GM19240 (cell line): Measurements from ENCODE around the gene FCN3.
A peak's percentile ranks its signal among the peaks of the same experiment; 100 is the strongest.

Experiments
- DNase-seq: peaks from one replicate; pipeline ENCODE4 v3.0.0; 2011; ENCODE audit warnings: low spot score; ENCODE audit not compliant: insufficient read length

Gene FCN3

DNA sequence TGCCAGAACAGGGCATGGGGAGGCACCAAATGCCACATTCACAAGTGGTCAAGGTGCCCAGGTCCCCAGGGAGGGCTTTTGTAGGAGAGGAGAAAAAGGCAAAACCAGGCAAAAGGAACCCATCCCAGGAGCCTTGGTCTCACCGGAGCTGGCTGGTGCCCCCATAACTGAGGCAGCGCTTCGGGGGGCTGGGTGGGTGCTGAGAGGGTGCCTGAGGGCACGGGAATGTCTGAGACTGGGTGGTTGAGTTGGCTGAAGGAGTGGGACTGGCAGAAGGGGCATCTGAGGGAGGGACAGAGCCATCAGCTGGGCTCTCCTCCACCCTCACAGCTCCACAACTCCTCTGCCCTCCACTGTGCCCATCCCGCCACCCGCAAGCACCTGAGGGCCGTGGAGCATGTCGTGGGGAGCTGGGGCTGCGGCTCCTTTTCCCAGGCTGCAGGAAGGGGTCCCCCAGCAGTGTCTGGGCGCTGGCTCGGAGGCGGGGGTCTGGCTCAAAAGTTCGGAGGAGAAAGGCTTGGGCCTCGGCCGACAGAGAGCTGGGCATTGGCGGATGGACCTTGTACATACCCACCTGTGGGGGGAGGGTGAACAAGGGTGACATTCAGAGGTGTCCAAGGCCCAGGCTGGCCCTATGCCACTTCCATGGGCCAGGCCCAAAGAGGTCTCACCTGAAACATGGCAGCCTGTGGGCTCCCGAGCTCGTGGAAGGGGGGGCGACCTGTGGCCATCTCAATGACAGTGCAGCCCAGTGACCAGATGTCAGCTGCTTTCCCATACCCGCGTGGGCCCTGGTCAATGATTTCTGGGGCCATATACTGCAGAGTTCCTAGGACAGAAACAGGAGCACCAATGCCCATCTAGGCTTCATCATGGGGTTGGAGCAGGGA is 16.3 kb downstream of the FCN3 start:
- DNase-seq = no peak

DNA sequence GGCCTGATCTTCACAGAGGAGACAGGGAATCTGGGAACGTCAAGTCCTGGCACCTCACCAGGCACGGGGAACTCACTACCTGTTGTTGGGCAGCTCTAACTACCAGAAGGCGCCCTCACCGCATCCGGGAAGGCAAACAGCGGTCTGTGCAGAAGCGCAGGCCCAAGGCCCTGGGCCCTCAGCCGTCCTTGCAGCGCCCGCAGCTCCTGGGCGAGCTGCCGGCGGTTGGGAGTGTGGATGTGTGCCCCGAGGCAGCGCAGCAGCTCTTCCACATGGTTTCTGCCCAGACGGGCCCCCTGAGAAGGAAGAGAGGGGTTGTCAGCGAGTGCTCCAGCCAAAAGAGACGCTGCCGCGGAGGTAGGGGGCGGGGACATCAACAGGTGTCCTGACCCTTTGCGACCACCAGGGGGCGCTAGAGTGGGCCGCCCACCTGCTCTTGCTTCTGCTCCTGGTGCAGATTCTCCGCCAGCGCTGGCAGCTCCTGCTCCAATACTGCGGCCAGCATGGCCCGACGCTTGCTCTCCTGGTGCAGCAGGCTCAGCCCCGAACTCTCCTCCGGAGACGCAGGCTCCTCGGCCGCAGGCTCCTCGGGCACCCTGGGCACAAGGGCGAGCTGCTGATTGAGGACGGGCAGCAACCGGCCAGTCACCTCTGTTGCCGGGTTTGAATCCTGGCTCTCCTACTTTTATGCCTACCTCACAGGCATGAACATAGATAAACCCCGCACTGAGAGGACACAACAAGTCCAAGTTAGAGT is 17.2 kb downstream of the FCN3 start:
- peak; percentile 97 for DNase-seq

DNA sequence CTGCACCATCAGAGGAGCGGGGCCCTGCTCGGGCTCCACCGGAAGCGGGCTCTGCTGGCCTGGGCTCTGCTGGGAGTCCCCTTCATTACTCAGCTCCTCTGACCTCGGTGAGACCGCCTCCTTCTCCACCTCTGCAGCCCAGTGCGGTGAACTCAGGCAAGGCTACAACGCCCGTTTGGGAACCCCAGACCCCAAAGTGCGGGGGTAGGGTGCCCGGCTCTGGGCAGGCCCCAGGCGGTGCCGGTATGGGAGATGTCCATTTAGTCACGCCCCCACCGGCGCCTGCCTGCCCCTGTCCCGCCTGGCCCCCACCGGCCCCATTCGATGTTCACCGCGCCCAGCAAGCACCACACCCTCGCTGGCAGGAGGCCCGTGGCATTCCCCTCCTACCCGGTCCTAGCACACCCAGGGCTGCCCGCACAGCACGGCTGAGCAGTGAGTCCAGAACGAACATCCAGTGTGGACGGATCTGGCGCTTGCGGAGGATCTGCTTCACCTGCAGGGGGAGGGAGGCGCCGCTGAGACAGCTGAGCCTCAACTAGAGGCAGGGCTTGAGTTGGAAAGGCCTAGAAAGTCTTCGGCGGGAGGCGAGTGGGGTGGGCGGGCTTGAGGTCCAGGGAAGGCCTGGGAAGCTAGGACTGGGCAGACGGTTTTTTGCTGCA is 17.9 kb downstream of the FCN3 start:
- DNase-seq = no peak

DNA sequence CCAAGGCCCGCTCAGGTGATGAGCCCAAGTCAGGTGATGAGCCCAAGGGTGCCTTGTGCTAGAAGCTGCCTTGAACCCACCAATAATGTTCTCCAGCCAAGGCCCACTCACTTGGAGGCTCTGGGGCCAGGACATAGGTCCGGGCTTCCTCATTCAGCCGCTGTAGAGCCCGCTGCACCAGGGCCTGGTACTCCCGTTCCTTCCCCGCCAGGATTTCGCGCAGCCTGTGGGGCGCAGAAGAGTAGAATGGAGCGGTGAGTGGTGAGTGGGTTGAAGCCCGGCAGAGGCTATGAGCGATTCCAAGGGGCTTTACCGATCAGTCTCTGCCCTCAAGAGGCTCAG is 18.4 kb downstream of the FCN3 start:
- DNase-seq = no peak

DNA sequence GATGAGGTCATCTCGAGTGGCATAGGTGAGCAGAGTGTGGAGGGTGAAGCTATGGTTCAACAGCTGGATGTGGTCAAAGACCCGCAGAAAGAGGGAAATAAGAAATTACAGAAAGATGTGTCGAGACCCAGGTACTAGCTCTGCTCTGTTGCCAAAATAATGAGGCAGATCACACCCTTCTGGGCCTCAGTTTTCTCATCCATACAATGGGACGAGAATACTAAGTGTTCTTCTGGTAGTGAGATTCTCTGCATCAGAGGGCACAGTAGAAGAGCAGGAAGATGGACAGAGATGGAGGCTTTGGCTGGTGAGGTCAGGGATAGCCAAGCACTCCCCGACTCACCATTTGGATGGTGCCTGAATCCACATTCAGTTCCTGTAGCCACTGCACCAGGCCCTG is 18.9 kb downstream of the FCN3 start:
- no peak for DNase-seq

DNA sequence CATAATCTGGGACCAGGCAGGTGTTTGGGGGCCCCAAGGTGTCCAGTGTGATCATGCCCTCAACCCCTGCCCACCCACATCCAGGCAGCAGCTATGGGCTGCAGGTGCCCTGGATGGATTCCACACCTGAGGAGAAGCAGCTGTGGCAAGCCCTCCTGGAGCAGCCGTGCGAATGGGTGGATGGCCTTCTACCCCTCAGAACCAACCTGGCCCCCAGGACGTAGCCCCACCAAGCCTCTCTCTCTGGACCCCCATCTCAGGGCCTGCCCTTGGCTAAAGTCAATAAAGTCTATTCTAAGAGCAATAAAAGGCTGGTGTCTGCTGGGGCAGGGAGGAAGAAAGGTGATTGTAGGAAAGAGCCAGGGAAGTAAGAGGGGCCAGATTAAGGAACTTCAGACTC is 21.0 kb downstream of the FCN3 start:
- no peak for DNase-seq

DNA sequence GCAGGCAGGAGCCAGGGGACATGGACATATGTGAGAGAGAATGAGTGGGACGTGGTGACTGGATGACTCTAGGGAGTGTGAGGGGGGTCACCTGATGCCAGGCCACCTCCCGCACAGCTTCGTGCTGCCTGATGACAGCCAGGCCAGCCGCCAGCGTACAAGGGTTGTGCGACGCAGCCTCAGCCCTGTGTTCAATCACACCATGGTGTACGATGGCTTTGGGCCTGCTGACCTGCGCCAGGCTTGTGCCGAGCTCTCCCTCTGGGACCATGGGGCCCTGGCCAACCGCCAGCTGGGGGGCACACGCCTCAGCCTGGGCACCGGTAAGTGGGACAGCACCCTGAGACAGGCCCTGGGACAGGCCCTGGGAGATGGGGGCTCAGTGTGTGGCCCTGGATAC is 21.5 kb downstream of the FCN3 start:
- DNase-seq = no peak

DNA sequence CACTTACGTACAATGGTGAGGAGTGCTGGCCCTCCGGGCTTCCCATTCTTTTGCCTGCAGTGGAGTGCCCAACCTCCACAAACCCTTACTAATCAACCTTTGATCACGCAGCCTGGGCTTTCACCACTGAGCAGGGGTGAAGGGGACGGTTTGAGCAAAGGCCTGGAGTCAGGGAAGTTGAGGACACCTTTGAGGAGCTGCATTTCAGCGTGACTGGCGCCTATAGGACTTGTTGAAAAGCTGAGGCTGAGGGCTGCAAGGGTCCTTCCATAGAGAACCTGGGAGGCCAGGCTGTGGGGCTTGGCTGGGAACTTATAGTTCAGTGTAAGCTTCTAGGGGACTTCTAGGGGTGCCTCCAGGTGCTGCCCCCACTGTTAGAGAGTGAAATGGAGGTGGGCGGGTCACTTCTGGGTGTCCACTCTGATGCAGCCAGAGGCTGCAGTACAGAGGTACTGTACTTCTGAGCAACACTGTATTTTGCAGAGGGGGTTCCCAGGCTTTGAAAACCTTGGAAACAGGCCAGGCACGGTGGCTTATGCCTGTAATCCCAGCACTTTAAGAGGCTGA is 23.0 kb downstream of the FCN3 start:
- DNase-seq = no peak

DNA sequence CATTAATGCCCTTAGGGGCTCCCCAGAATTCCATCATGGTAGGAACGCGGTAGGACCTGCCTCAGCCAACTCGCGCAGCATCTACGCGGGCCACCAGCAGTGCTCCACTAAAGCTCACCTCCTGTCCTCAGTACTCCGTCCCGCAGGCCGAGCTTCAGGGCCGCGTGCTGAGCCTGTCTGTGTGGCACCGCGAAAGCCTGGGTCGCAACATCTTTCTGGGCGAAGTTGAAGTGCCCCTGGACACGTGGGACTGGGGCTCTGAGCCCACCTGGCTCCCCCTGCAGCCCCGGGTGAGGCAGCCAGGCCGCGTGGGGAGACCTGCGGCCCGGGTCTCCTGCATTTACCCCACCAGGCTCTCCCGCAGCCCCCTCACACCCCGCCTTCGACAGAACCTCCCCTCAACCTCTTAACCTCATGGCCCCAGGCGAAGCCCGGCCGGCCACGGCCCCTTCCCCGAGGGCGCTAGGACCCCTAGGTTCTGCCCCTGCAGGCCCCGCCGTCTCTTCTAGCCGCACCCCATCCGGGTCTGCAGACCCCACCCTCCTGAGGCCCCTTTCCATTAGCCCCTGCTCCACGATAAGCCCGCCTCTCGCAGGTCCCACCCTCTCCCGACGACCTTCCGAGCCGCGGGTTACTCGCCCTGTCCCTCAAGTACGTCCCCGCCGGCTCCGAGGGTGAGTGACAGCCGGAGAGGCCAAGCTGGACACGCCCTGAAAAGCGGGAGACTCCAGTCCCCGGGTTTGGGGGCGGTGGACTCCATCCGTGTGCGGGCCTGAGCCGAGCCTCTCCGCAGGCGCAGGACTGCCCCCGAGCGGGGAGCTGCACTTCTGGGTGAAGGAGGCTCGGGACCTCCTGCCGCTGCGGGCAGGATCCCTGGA is 23.7 kb downstream of the FCN3 start:
- no peak for DNase-seq

DNA sequence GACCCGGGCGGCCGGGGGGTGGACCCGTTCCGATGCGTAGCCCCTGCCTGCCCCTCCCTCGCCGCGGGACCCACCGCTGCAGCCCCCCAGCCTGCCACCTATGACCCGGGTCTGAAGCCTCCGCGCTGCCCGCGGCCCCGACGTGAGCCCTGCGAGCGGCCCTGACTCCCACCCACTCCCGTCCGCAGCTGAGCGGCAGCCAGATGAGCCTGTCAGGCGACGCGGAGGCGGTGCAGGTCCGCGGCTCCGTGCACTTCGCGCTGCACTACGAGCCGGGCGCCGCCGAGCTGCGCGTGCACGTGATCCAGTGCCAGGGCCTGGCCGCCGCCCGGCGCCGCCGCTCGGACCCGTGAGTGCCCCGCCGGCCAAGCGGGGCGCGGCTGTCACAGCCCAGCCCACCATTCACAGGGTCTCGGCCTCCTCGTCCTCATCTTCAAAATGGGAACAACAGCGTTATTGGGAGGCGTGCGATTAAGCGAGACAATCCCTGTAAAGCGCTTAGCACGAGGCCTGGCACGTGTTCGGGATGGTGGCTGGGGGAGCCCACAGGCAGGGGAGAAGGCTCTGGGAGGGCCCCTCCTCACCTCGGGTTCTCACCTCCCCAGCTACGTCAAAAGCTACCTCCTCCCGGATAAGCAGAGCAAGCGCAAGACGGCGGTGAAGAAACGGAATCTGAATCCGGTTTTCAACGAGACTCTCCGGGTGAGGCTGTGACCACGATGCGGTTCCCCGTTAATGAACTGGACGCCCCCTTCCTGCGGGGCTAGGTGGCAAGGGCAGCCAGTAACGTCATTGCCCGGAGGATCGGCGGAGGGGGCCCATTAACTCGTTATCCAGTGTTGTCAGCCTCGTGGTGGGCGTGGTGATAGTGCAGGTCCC is 24.6 kb downstream of the FCN3 start:
- no peak for DNase-seq

DNA sequence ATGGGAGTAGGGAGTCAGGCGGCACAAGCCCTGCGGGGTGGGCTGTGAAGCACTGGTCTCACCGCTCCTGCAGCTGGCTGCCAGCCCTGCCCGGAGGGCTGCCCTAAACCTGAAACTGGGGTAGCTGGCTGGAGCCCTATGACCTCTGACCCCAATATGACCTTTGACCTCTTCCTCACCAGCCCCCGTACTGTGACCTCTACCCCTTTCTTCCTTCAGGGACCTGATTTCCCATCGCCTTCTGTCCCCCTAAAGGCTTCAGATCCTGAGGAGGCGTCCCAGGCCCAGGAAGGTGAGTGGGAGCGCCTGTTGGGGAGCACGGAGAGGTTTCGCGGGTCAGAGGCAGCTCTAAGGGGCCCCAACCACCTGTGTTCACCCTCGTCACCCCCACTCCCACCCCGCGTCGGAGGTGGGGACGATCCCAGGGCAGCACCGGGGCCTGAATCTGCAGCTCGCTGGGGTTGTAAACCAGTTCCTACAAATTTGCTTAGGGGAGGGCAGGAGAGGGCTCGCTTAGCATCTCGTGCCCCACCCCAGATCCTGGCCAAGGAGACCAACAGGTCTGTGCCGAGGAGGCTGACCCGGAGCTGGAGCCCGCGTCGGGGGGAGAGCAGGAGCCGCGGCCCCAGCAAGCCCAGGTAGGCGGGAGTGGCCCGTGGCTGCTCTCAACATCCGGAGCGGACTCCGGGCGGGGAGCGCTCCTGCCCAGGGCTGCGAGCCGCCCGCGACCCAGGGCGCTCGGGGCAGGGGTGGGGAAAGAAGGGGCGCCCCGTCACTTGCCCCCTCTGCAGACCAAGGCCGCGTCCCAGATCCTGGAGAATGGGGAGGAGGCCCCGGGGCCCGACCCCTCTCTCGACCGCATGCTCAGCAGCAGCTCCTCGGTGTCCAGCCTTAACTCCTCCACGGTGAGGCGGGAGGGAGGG is 25.5 kb downstream of the FCN3 start:
- no peak for DNase-seq

DNA sequence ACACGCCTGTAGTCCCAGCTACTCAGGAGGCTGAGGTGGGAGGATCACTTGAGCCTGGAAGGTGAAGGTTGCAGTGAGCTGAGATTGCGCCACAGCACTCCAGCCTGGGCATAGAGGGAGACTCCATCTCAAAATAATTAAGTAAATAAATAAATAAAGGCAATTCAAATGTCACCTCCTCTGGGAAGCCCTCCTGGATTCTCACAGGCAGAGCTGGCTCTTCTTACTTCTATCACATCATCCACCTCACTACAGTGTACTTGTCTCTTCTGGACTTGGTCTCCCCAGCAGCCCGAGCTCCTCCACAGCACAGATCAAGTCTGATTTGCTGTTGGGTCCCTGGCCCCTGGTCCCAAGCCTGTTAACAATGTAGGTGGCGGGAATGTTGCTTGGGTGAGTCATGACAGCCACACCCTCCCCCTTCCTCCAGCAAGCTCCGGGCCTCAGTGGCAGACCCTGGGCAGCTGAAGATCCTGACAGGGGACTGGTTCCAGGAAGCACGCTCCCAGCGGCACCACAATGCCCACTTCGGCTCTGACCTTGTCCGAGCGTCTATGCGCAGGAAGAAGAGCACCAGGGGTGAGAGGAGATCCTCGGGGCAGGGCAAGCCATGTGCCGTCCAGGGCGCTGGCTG is 27.5 kb downstream of the FCN3 start:
- no peak for DNase-seq

DNA sequence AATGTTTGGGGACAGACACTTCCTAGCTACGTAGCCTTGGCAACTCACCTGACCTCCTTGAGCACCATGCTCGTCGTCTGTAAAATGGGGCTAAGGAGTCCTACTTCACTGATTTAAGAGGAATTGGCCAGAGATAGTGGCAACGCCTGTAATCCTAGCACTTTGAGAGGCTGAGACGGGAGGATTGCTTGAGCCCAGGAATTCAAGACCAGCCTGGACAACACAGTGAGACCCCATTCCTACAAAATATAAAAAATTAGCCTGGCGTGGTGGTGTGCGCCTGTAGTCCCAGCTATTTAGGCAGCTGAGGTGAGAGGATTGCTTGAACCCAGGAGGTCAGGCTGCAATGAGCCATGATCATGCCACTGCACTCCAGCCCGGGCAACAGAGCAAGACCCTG is 28.3 kb downstream of the FCN3 start:
- no peak for DNase-seq

DNA sequence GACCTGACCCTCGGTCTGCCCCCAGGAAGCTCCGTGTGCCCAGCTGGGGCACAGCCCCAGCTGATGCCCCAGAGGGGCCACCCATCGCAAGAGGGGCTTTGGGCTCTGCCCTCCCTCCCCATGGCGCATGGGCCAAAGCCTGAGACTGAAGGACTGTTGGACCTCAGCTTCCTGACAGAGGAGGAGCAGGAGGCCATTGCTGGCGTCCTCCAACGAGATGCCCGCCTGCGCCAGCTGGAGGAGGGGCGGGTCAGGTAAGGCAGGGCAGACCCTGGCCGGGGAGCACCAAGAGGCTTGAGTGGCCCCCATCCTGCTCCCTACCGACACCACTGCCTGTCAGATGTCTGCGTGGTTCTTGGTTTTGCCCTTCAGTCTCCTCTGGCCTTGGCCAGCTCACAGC is 29.4 kb downstream of the FCN3 start:
- DNase-seq = no peak

DNA sequence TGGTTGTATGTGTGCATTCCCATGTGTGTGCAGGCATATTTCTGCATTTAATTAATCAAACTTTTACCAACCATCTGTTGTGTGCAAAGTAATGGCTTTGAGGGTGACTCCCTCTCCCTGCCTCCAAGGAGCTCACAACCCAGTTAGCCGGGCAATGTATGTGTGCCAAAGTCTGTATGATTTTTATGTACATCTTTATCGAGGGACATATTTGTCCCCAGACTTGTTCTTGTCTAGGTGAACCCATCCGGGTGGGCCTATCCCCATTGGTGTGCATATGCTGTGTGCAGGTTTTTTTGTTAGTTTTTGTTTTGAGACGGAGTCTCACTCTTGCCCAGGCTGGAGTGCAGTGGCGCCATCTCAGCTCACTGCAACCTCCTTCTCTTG is 31.0 kb downstream of the FCN3 start:
- DNase-seq = no peak

DNA sequence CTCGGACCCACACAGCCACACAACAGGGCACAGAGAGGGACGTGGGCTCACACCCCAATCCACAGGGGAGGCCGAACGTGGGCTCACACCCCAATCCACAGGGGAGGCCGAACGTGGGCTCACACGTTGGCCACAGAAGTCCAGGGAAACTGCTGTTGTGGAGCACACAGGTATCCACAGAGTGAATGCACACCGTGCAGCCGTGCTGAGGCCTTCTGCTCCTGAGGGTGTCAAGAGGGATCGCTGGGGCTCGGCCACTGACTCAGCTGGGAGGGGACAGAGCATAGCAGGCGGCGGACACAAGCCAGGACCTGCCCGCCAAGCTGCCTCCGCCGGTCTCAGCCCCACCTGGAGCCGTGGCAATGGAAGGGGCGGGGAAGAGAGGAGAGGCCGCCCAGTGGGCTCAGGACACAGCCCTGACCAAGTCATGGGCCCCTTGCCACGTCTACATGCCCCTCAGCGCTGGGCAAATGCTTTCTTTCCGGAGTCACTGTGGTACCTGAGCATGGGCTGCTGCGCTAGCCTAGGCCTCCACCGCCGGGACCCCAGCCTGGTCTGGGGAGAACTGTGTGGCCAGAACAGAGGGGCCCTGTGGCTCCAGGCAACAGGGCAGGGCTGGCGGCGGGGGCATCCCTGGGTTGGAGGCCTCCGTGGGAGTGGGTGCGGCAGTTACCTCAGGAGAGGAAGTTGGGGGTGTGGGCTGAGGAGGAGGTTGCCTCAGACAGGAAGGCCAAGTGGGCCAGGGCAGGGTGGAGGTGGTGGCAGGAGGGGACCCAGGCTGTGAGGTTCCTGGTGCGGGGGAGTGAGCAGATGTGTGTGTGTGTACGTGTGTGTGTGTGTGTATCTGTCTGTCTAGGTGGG is 31.6 kb downstream of the FCN3 start:
- DNase-seq = no peak

DNA sequence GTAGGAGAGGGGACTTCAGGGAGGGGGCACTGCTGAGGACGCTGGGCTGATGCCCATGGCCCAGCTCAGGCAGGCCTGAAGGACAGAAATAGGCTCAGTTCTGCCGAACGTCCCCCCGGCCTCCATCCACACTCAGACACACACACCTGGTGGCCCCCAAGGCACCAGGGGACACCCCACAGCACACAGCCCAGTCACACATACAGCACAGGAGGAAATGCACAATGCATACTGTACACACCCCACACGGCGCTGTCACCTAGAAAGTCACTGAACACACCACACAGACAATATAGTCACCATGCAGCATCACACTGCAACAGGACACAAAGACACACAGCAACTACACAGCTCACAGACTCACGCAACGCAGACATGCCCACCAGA is 32.2 kb downstream of the FCN3 start:
- no peak for DNase-seq
